HEK293 (cell line): ENCODE results near the gene OR10D3.

Experiments
- CTCF ChIA-PET: fragments of 350-600 bp; formaldehyde crosslinking; extraction: SDS; loops from one replicate; lab custom pipeline; 2021; ENCODE audit warnings: antibody characterized with exemption; lab: Yijun Ruan, JAX
- POLR2A ChIA-PET: fragments of 300-600 bp; formaldehyde crosslinking; extraction: SDS; loops from one replicate; lab custom pipeline; 2020; ENCODE audit warnings: antibody characterized with exemption, inconsistent platforms; lab: Yijun Ruan, JAX
- H3K27ac ChIP-seq: fragments of 200-500 bp; sonication (Bioruptor generic); 2 replicates; pipeline ENCODE4 v1.5.1; 2014; ENCODE audit warnings: low read depth, low read length, control low read depth, inconsistent platforms; ENCODE audit errors: extremely low read depth
- H3K36me3 ChIP-seq, 2 experiments: fragments of 200-500 bp in 1 of 2; sonication (Bioruptor generic) in 1 of 2; 1 replicate in 1 of 2; 2 replicates in 1 of 2; pipeline ENCODE4 v1.5.1; 2014 to 2017; ENCODE audit warnings: inconsistent platforms in 2 of 2, low read length in 2 of 2; ENCODE audit not compliant: control insufficient read depth in 2 of 2, insufficient read depth in 1 of 2
- H3K4me1 ChIP-seq: fragments of 200-500 bp; sonication (Bioruptor generic); 2 replicates; pipeline ENCODE4 v1.5.1; 2014; ENCODE audit warnings: mild to moderate bottlenecking, low read length, inconsistent platforms; ENCODE audit not compliant: control insufficient read depth, insufficient read depth
- H3K4me3 ChIP-seq: 2 replicates; pipeline ENCODE4 v1.5.1; 2011; ENCODE audit warnings: low read depth, mild to moderate bottlenecking, control low read depth, low read length, moderate library complexity
- H3K9me3 ChIP-seq: fragments of 200-500 bp; sonication (Bioruptor generic); 2 replicates; pipeline ENCODE4 v1.5.1; 2014; ENCODE audit warnings: low read depth, low read length, inconsistent platforms; ENCODE audit not compliant: control insufficient read depth, insufficient read depth
- GLI4 ChIP-seq: fragments of 450-650 bp; formaldehyde crosslinking; IDR thresholded peaks from 2 replicates; pipeline ENCODE4 v1.5.1; 2016; ENCODE audit warnings: missing biosample characterization, missing genetic modification characterization
- KLF1 ChIP-seq: fragments of 450-650 bp; formaldehyde crosslinking; IDR thresholded peaks from 2 replicates; pipeline ENCODE4 v1.5.1; 2016; ENCODE audit warnings: missing biosample characterization, missing genetic modification characterization
- MEIS1 ChIP-seq: sonication (generic); formaldehyde crosslinking; IDR thresholded peaks from 2 replicates; pipeline ENCODE4 v1.8.1; 2022; ENCODE audit warnings: missing genetic modification reagents, mild to moderate bottlenecking, borderline replicate concordance
- ZNF114 ChIP-seq: fragments of 450-650 bp; formaldehyde crosslinking; IDR thresholded peaks from 2 replicates; pipeline ENCODE4 v1.5.0; 2017; ENCODE audit warnings: missing biosample characterization, missing genetic modification characterization
- ZNF239 ChIP-seq: fragments of 450-650 bp; formaldehyde crosslinking; IDR thresholded peaks from 2 replicates; pipeline ENCODE4 v1.5.1; 2016; ENCODE audit warnings: missing biosample characterization, missing genetic modification characterization
- ZNF24 ChIP-seq: fragments of 450-650 bp; formaldehyde crosslinking; IDR thresholded peaks from 2 replicates; pipeline ENCODE4 v1.5.1; 2016; ENCODE audit warnings: missing biosample characterization, missing genetic modification characterization
- ZNF843 ChIP-seq: fragments of 450-650 bp; formaldehyde crosslinking; IDR thresholded peaks from 2 replicates; pipeline ENCODE4 v1.5.1; 2016; ENCODE audit warnings: missing biosample characterization, missing genetic modification characterization
- ZSCAN16 ChIP-seq: fragments of 450-650 bp; formaldehyde crosslinking; IDR thresholded peaks from 2 replicates; pipeline ENCODE4 v1.5.1; 2016; ENCODE audit warnings: missing biosample characterization, missing genetic modification characterization
- ZSCAN23 ChIP-seq: fragments of 450-650 bp; formaldehyde crosslinking; IDR thresholded peaks from 2 replicates; pipeline ENCODE4 v1.5.1; 2016; ENCODE audit warnings: missing biosample characterization, missing genetic modification characterization
- TF ChIP-seq, protein P1 (sequence below): fragments of 450-650 bp; formaldehyde crosslinking; IDR thresholded peaks from 2 replicates; pipeline ENCODE4 v1.5.1; 2016; ENCODE audit warnings: missing biosample characterization, missing genetic modification characterization, low read depth
- TF ChIP-seq, protein P2 (sequence below): fragments of 450-650 bp; formaldehyde crosslinking; IDR thresholded peaks from 2 replicates; pipeline ENCODE4 v1.5.1; 2017; ENCODE audit warnings: missing biosample characterization, mild to moderate bottlenecking, missing genetic modification characterization, moderate library complexity
- TF ChIP-seq, protein P3 (sequence below): fragments of 450-650 bp; formaldehyde crosslinking; IDR thresholded peaks from 2 replicates; pipeline ENCODE4 v1.5.1; 2016; ENCODE audit warnings: missing biosample characterization, missing genetic modification characterization
- TF ChIP-seq, protein P4 (sequence below): fragments of 450-650 bp; formaldehyde crosslinking; IDR thresholded peaks from 2 replicates; pipeline ENCODE4 v1.5.1; 2017; ENCODE audit warnings: missing biosample characterization, missing genetic modification characterization
- TF ChIP-seq, protein P5 (sequence below): fragments of 450-650 bp; formaldehyde crosslinking; IDR thresholded peaks from 2 replicates; pipeline ENCODE4 v1.5.1; 2016; ENCODE audit warnings: missing biosample characterization, missing genetic modification characterization

The OR10D3 gene

GRCh38 chr11:124172599-124172998 lies 10.5 kb upstream of the OR10D3 start (continued):
- TF ChIP-seq, protein P1, sequence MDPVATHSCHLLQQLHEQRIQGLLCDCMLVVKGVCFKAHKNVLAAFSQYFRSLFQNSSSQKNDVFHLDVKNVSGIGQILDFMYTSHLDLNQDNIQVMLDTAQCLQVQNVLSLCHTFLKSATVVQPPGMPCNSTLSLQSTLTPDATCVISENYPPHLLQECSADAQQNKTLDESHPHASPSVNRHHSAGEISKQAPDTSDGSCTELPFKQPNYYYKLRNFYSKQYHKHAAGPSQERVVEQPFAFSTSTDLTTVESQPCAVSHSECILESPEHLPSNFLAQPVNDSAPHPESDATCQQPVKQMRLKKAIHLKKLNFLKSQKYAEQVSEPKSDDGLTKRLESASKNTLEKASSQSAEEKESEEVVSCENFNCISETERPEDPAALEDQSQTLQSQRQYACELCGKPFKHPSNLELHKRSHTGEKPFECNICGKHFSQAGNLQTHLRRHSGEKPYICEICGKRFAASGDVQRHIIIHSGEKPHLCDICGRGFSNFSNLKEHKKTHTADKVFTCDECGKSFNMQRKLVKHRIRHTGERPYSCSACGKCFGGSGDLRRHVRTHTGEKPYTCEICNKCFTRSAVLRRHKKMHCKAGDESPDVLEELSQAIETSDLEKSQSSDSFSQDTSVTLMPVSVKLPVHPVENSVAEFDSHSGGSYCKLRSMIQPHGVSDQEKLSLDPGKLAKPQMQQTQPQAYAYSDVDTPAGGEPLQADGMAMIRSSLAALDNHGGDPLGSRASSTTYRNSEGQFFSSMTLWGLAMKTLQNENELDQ (tag by site-specific recombination) = no peak
- TF ChIP-seq, all 188 proteins: peak for 0

DNA sequence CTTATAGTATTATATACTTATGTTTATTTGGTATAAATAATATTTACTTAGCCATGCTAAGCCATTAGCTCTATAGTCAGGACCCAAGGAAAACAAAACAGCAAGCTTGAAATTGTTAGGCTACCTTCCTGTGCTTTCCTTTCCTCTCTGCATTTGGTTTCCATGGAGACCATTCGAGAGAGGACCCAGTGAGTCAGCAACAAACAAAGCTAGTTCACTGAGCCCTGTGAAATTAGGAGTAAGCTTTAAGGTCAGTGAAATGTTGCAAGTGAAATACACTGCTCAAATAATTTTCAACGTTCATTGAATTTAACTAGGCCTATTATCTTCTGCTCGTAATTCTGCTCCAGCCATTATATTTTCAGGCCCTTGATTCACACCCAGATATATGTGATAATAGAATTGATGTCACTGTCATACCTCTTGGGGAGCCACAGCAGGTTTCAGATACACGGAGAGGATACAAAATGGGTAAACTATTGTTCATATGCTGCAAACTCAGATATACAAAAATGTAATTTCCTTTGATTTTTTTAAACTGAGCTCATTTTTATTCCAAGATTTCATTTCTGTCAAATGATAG lies 9.1 kb upstream of the OR10D3 start:
- Histone ChIP-seq H3K9me3 (no peaks in the 10 kb centered on the region), H3K4me1 (no peaks in the 10 kb centered on the region), H3K4me3 (no peak overlapping the region), H3K36me3 (no peaks in the 10 kb centered on the region), H3K27ac (no peak overlapping the region)
- no peak for TF ChIP-seq ZNF239 (tag by site-specific recombination)
- ChIA-PET CTCF (interaction anchor here (0.6 to 2.0 kb wide), 5 partner anchors 10 to 228 kb away, joined by 3 to 9 read pairs (median 4); no protein-coding TSS in a partner anchor), POLR2A (no interaction called here)

- POLR2A ChIA-PET = no interaction called here
- no peaks in the 10 kb centered on the region for H3K9me3 ChIP-seq
- H3K27ac ChIP-seq = no peak overlapping the region
- CTCF ChIA-PET = interaction anchor here (0.6 to 1.1 kb wide), 2 partner anchors 18 to 1256 kb away, joined by 3 read pairs; no protein-coding TSS in a partner anchor
- H3K36me3 ChIP-seq = no peaks in the 10 kb centered on the region
- no peaks in the 10 kb centered on the region for H3K4me1 ChIP-seq
- TF ChIP-seq ZNF24 (tag by site-specific recombination) = no peak
- TF ChIP-seq, all 188 proteins: peak for 0
- no peak overlapping the region for H3K4me3 ChIP-seq
Observed at GRCh38 chr11:124176925-124177715, 6.0 kb upstream of the OR10D3 start.

DNA sequence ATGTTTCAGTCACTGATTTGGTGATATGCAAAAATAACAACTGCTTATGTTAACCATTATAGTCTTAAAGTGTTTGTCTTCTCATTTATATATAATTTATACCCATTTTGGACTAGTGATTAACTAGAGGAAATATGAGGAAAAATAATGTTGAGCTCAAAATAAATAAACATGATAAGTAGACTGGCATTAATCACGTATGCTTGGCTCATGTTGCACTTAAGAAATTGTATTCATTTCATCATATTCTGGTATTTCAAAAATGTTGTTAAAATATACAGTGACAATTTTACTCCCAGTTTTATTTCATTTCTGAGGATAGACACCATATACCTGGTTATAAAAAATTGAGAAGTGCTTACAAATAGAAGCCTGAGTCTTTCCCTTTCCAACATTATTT lies 3.8 kb upstream of the OR10D3 start:
- H3K27ac ChIP-seq = no peak overlapping the region
- POLR2A ChIA-PET = no interaction called here
- TF ChIP-seq, protein P2, sequence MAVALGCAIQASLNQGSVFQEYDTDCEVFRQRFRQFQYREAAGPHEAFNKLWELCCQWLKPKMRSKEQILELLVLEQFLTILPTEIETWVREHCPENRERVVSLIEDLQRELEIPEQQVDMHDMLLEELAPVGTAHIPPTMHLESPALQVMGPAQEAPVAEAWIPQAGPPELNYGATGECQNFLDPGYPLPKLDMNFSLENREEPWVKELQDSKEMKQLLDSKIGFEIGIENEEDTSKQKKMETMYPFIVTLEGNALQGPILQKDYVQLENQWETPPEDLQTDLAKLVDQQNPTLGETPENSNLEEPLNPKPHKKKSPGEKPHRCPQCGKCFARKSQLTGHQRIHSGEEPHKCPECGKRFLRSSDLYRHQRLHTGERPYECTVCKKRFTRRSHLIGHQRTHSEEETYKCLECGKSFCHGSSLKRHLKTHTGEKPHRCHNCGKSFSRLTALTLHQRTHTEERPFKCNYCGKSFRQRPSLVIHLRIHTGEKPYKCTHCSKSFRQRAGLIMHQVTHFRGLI = no peak
- TF ChIP-seq, protein P3, sequence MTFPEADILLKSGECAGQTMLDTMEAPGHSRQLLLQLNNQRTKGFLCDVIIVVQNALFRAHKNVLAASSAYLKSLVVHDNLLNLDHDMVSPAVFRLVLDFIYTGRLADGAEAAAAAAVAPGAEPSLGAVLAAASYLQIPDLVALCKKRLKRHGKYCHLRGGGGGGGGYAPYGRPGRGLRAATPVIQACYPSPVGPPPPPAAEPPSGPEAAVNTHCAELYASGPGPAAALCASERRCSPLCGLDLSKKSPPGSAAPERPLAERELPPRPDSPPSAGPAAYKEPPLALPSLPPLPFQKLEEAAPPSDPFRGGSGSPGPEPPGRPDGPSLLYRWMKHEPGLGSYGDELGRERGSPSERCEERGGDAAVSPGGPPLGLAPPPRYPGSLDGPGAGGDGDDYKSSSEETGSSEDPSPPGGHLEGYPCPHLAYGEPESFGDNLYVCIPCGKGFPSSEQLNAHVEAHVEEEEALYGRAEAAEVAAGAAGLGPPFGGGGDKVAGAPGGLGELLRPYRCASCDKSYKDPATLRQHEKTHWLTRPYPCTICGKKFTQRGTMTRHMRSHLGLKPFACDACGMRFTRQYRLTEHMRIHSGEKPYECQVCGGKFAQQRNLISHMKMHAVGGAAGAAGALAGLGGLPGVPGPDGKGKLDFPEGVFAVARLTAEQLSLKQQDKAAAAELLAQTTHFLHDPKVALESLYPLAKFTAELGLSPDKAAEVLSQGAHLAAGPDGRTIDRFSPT (tag by site-specific recombination) = no peak
- TF ChIP-seq ZSCAN16 (tag by site-specific recombination) = no peak
- TF ChIP-seq ZNF114 (tag by site-specific recombination) = no peak
- no peak for TF ChIP-seq KLF1 (tag by site-specific recombination)
- TF ChIP-seq, protein P4, sequence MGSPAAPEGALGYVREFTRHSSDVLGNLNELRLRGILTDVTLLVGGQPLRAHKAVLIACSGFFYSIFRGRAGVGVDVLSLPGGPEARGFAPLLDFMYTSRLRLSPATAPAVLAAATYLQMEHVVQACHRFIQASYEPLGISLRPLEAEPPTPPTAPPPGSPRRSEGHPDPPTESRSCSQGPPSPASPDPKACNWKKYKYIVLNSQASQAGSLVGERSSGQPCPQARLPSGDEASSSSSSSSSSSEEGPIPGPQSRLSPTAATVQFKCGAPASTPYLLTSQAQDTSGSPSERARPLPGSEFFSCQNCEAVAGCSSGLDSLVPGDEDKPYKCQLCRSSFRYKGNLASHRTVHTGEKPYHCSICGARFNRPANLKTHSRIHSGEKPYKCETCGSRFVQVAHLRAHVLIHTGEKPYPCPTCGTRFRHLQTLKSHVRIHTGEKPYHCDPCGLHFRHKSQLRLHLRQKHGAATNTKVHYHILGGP (tag by site-specific recombination) = no peak
- TF ChIP-seq, protein P5, sequence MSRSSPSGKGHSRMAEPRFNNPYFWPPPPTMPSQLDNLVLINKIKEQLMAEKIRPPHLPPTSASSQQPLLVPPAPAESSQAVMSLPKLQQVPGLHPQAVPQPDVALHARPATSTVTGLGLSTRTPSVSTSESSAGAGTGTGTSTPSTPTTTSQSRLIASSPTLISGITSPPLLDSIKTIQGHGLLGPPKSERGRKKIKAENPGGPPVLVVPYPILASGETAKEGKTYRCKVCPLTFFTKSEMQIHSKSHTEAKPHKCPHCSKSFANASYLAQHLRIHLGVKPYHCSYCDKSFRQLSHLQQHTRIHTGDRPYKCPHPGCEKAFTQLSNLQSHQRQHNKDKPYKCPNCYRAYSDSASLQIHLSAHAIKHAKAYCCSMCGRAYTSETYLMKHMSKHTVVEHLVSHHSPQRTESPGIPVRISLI (tag by site-specific recombination) = no peak
- no peak for TF ChIP-seq GLI4 (tag by site-specific recombination)
- TF ChIP-seq ZSCAN23 (tag by site-specific recombination) = no peak
- no peak for TF ChIP-seq ZNF843 (tag by site-specific recombination)
- TF ChIP-seq MEIS1 (CRISPR knock-in tag) = no peak
- TF ChIP-seq, all 188 proteins: peak for 0
- H3K36me3 ChIP-seq = no peaks in the 10 kb centered on the region
- CTCF ChIA-PET = interaction anchor here (1.5 kb wide), 1 partner anchor 15 kb away, joined by 7 read pairs; no protein-coding TSS in a partner anchor
- no peak overlapping the region for H3K4me3 ChIP-seq
- no peaks in the 10 kb centered on the region for H3K9me3 ChIP-seq
- no peaks in the 10 kb centered on the region for H3K4me1 ChIP-seq
